Hepatocyte (in vitro differentiated cells): ENCODE measurements around the gene TTLL10. TPM values are rescaled to one million over a fixed set of nuclear protein-coding genes. Genes with fewer than 3 reads are reported as not detected.

Source experiments
- DNase-seq: peaks from one replicate; pipeline ENCODE4 v3.0.0-alpha.2; 2016; ENCODE audit warnings: low spot score
- H2AFZ ChIP-seq: fragments of 200-600 bp; sonication (generic); 2 replicates; pipeline ENCODE4 v1.6.0; 2016; ENCODE audit warnings: antibody characterized with exemption, mild to moderate bottlenecking
- H3K27ac ChIP-seq: fragments of 200-600 bp; sonication (generic); 2 replicates; pipeline ENCODE4 v1.5.1; 2016; ENCODE audit warnings: mild to moderate bottlenecking
- H3K27me3 ChIP-seq: fragments of 200-600 bp; sonication (generic); 2 replicates; pipeline ENCODE4 v1.6.1; 2016
- H3K36me3 ChIP-seq: fragments of 200-600 bp; sonication (generic); replicated peaks from 2 replicates; pipeline ENCODE4 v1.5.1; 2016; ENCODE audit warnings: low read depth; ENCODE audit not compliant: insufficient read depth
- H3K4me1 ChIP-seq: fragments of 200-600 bp; sonication (generic); 2 replicates; pipeline ENCODE4 v1.5.1; 2016; ENCODE audit warnings: mild to moderate bottlenecking, moderate library complexity; ENCODE audit not compliant: insufficient read depth
- H3K4me2 ChIP-seq: fragments of 200-600 bp; sonication (generic); 2 replicates; pipeline ENCODE4 v1.6.0; 2016
- H3K4me3 ChIP-seq: fragments of 200-600 bp; sonication (generic); 2 replicates; pipeline ENCODE4 v1.5.1; 2016; ENCODE audit warnings: mild to moderate bottlenecking
- H3K79me2 ChIP-seq: fragments of 200-600 bp; sonication (generic); 2 replicates; pipeline ENCODE4 v1.6.0; 2017; ENCODE audit warnings: mild to moderate bottlenecking
- H3K9me2 ChIP-seq: fragments of 200-600 bp; sonication (generic); replicated peaks from 2 replicates; pipeline ENCODE4 v1.6.0; 2017; ENCODE audit warnings: mild to moderate bottlenecking; ENCODE audit not compliant: insufficient read depth
- H3K9me3 ChIP-seq: fragments of 200-600 bp; sonication (generic); 2 replicates; pipeline ENCODE4 v1.5.1; 2016; ENCODE audit warnings: low read depth, mild to moderate bottlenecking
- H4K20me1 ChIP-seq: fragments of 200-600 bp; sonication (generic); 2 replicates; pipeline ENCODE4 v1.6.0; 2016; ENCODE audit warnings: mild to moderate bottlenecking; ENCODE audit not compliant: insufficient read depth, poor library complexity, severe bottlenecking
- EZH2 ChIP-seq: fragments of 200-600 bp; sonication (generic); IDR thresholded peaks from 2 replicates; pipeline ENCODE4 v1.6.1; 2016; ENCODE audit warnings: antibody characterized with exemption, mild to moderate bottlenecking, borderline replicate concordance
- EZH2phosphoT487 ChIP-seq: fragments of 200-600 bp; sonication (generic); IDR thresholded peaks from one replicate; pipeline ENCODE4 v1.6.1; 2018; ENCODE audit warnings: antibody characterized with exemption, mild to moderate bottlenecking, low read depth, moderate library complexity; ENCODE audit not compliant: unreplicated experiment, severe bottlenecking
- WGBS: methylation state at CpG from one replicate; pipeline ENCODE4 v1.1.6; 2016; ENCODE audit warnings: low lambda C conversion rate; ENCODE audit errors: missing lambda C conversion rate; 5-methylcytosine and 5-hydroxymethylcytosine counted together
- polyA plus RNA-seq: library from polyadenylated mRNA; unstranded; fragments of >200 nt; fragmentation: Nextera tagmentation; extraction: Ambion mirVana; gene quantifications from 2 replicates; pipeline ENCODE4 v1.2.1, GENCODE V29; 2016
- total RNA-seq: library from RNA; depleted of rRNA; stranded (reverse); fragments of >200 nt; gene quantifications from 2 replicates; pipeline ENCODE4 v1.2.3, GENCODE V29; 2014
- TF ChIP-seq, protein P1 (sequence below): fragments of 200-600 bp; sonication (generic); IDR thresholded peaks from 2 replicates; pipeline ENCODE4 v1.5.1; 2016; ENCODE audit warnings: antibody characterized with exemption, mild to moderate bottlenecking; ENCODE audit not compliant: poor library complexity

The TTLL10 gene
- total and polyA plus RNA-seq, 2 experiments from 2014 or later = 0.69 TPM; not detected in 1

DNA sequence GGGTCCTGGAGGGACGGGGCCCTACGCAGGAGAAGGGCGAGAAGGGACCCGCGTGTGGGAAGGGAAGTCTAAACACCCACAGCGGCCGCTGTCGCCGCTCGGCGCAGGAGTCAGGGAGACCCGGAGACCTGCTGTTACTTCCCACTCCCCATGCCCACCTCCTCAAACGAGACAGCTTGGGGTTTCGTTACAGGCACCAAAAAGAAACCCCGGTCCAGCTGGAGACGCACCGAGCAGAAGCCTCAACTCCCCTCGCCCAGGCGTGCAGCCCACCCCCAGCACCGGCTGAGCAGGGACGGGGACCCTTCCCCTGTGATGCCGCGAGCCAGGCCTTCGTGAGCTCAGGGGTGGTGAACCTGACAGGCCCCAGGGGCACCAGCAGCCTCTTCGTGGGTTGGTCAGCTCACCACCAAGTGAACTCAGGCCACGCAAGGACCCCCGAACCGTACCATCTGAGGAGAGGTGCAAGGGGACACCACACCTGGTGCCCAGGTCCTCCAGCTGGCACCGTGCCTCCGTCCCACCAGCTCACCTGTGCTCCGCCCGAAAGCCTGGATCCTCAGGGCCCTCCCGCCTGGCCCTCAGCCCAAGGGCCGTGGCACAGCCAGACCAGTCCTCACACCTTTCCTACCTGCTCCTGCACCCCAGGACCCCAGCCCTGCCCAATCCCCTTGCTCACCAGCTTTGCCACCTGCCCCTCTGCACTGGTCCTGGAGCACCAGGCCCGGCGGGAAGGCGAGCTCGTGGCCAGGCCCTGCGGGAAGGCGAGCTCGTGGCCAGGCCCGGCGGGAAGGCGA, 53.1 kb downstream of the TTLL10 start:
- no peaks in the 10 kb centered on the region for H3K27me3 ChIP-seq
- H3K9me2 ChIP-seq = no peaks in the 10 kb centered on the region
- no peak for DNase-seq
- no peaks in the 10 kb centered on the region for H3K9me3 ChIP-seq
- TF ChIP-seq EZH2 (no peak), EZH2phosphoT487 (no peak)
- TF ChIP-seq, protein P1, sequence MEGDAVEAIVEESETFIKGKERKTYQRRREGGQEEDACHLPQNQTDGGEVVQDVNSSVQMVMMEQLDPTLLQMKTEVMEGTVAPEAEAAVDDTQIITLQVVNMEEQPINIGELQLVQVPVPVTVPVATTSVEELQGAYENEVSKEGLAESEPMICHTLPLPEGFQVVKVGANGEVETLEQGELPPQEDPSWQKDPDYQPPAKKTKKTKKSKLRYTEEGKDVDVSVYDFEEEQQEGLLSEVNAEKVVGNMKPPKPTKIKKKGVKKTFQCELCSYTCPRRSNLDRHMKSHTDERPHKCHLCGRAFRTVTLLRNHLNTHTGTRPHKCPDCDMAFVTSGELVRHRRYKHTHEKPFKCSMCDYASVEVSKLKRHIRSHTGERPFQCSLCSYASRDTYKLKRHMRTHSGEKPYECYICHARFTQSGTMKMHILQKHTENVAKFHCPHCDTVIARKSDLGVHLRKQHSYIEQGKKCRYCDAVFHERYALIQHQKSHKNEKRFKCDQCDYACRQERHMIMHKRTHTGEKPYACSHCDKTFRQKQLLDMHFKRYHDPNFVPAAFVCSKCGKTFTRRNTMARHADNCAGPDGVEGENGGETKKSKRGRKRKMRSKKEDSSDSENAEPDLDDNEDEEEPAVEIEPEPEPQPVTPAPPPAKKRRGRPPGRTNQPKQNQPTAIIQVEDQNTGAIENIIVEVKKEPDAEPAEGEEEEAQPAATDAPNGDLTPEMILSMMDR = no peak
- H4K20me1 ChIP-seq = peaks cover 44% of the 10 kb centered on the region
- no peak overlapping the region for H2AFZ ChIP-seq
- no peak overlapping the region for H3K27ac ChIP-seq
- H3K4me1 ChIP-seq = peaks cover 12% of the 10 kb centered on the region
- no peak overlapping the region for H3K4me3 ChIP-seq
- WGBS = 98% methylated on average over 39 of the region's 44 CpGs
- H3K79me2 ChIP-seq = peaks cover 64% of the 10 kb centered on the region
- no peaks in the 10 kb centered on the region for H3K36me3 ChIP-seq
- no peak overlapping the region for H3K4me2 ChIP-seq

- no peak for DNase-seq
- TF ChIP-seq, protein P1 = no peak
- TF ChIP-seq EZH2phosphoT487 (no peak), EZH2 (no peak)
- H3K4me3 ChIP-seq = no peak overlapping the region
- no peaks in the 10 kb centered on the region for H3K36me3 ChIP-seq
- H3K9me2 ChIP-seq = no peaks in the 10 kb centered on the region
- no peak overlapping the region for H3K27ac ChIP-seq
- peaks cover 12% of the 10 kb centered on the region for H3K4me1 ChIP-seq
- no peaks in the 10 kb centered on the region for H3K9me3 ChIP-seq
- H3K27me3 ChIP-seq = no peaks in the 10 kb centered on the region
- peaks cover 44% of the 10 kb centered on the region for H4K20me1 ChIP-seq
- no peak overlapping the region for H3K4me2 ChIP-seq
- H2AFZ ChIP-seq = no peak overlapping the region
- WGBS = 97% methylated on average over 25 of the region's 25 CpGs
- peaks cover 64% of the 10 kb centered on the region for H3K79me2 ChIP-seq
Observed at GRCh38 chr1:1227386-1227785, 53.7 kb downstream of the TTLL10 start.

GRCh38 chr1:1228187-1228586, 54.5 kb downstream of the TTLL10 start:
- H2AFZ ChIP-seq = no peak overlapping the region
- no peak overlapping the region for H3K4me3 ChIP-seq
- H3K4me1 ChIP-seq = peaks cover 18% of the 10 kb centered on the region
- no peaks in the 10 kb centered on the region for H3K36me3 ChIP-seq
- peaks cover 44% of the 10 kb centered on the region for H4K20me1 ChIP-seq
- no peak overlapping the region for H3K27ac ChIP-seq
- TF ChIP-seq, protein P1 = no peak
- TF ChIP-seq EZH2 = no peak
- TF ChIP-seq EZH2phosphoT487 = no peak
- H3K27me3 ChIP-seq = no peaks in the 10 kb centered on the region
- peaks cover 69% of the 10 kb centered on the region for H3K79me2 ChIP-seq
- no peaks in the 10 kb centered on the region for H3K9me2 ChIP-seq
- 96% methylated on average over 30 of the region's 30 CpGs for WGBS
- DNase-seq = no peak
- H3K9me3 ChIP-seq = no peaks in the 10 kb centered on the region
- no peak overlapping the region for H3K4me2 ChIP-seq
